ENCODE results near the gene EBNA1BP2.
"Not testable (repeated sequence)": the region's sequence is repeated elsewhere in the genome, so short reads cannot be mapped to it uniquely, and the experiment has no call there.

The EBNA1BP2 gene

DNA sequence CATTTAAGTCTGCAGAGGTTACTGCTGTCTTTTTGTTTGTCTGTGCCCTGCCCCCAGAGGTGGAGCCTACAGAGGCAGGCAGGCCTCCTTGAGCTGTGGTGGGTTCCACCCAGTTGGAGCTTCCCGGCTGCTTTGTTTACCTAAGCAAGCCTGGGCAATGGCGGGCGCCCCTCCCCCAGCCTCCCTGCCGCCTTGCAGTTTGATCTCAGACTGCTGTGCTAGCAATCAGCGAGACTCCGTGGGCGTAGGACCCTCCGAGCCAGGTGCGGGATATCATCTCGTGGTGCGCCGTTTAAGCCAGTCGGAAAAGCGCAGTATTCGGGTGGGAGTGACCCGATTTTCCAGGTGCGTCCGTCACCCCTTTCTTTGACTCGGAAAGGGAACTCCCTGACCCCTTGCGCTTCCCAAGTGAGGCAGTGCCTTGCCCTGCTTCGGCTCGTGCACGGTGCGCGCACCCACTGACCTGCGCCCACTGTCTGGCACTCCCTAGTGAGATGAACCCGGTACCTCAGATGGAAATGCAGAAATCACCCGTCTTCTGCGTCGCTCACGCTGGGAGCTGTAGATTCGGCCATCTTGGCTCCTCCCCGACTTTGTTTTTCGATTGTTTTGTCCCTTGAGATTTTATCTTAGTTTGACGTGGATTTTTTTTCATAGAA lies 52.0 kb downstream of the EBNA1BP2 start:
- H3K4me1 ChIP-seq (ENCODE audit: control insufficient read depth, insufficient read depth, low read length, unreplicated experiment); H3K27ac ChIP-seq (ENCODE audit: low read depth, low read length); H3K79me2 ChIP-seq (ENCODE audit: control insufficient read depth, insufficient read depth, low read length, unreplicated experiment); H2AFZ ChIP-seq (ENCODE audit: low read length, unreplicated experiment); H3K36me3 ChIP-seq (ENCODE audit: insufficient read depth, low read length); H3K4me3 ChIP-seq (ENCODE audit: low read depth, low read length): not testable (repeated sequence)
- H3K27me3 ChIP-seq (ENCODE audit: insufficient read depth, low read length) = peaks cover 15% of the 10 kb centered on the region

Data from ACC112 (cell line).